CD4-positive, alpha-beta T cell treated with Interleukin-15 for 4 hours (primary cell): ENCODE measurements around the gene CAMKMT.
"Not testable (repeated sequence)": the region's sequence is repeated elsewhere in the genome, so short reads cannot be mapped to it uniquely, and the experiment has no call there.

Source experiments
- DNase-seq: peaks from one replicate; pipeline ENCODE4 v3.0.0-alpha.2; 2020; ENCODE audit warnings: low spot score

CAMKMT gene

DNA sequence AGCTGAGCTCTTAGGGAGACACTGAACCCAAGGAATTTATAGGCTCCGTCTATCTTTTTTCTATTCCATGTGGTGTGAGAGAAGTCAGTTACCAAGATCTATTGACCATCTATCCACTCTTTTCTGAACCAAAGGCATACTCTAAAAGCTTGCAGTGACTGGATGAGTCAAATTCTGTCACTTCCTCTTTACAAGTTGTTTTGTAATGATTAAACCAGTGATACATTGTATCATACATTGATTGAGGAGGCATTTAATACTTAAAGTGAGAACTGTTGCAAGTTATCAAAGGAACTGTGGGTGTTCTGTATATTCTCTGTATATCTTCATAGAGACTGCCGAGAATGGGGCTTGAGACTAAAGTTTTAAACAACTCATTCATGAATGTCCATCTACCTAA, 188.8 kb downstream of the CAMKMT start:
- no peak for DNase-seq

- no peak for DNase-seq
Measured at GRCh38 chr2:44551497-44551896, 189.8 kb downstream of the CAMKMT start.

DNA sequence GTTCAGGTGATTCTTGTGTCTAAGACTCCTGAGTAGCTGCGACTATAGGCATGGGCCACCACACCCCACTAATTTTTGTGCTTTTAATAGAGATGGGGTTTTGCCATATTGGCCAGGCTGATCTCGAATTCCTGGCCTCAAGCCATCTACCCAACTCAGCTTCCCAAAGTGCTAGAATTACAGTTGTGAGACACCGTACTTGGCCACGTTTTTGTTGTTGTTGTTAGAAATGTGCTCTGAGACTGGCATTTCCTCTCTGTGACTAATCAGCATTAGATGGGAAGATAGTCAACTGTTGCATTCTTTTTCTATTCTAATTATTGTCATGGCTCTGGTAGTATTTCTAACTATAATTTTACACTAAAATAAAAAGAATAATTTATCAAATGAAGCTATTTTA, 191.7 kb downstream of the CAMKMT start:
- no peak for DNase-seq

DNA sequence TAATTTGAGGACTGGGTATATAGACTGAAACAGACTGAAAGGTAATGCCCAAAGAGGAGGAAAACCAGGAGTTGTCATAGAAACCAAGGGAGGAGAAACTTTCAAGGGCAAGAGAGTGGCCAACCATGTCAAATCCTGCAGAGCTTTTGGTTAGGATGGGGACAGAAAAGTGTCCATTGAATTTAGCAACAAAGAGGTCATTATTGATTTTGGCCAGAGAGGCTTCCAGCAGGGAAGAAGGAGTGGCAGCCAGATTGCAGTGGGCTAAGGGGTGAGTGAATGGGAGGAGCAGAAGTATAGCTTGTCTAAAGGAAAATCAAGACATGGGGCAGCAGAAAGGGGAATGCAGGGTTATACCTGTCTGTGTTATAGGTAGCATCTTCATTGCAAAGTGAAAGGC, 194.0 kb downstream of the CAMKMT start:
- DNase-seq: no peak

- DNase-seq: no peak
Measured at GRCh38 chr2:44559108-44559507, 197.4 kb downstream of the CAMKMT start.

DNA sequence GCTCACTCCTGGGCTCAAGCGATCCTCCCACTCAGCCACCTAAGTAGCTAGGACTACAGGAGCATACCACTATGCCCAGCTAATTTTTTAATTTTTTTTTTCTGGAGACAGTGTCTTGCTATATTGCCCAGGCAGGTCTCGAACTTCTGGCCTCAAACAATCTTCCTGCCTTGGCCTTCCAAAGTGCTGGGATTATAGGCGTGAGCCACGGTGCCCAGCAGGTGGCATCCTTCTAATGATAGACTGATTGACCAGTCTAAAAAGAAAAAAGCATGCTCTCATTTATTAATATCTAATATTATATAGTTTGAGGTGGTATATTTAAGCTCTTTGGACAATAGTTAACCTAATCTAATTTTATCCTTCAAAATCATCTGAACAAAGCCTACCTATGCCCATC, 198.6 kb downstream of the CAMKMT start:
- no peak for DNase-seq

- no peak for DNase-seq
Measured at GRCh38 chr2:44560941-44561340, 199.2 kb downstream of the CAMKMT start.

DNA sequence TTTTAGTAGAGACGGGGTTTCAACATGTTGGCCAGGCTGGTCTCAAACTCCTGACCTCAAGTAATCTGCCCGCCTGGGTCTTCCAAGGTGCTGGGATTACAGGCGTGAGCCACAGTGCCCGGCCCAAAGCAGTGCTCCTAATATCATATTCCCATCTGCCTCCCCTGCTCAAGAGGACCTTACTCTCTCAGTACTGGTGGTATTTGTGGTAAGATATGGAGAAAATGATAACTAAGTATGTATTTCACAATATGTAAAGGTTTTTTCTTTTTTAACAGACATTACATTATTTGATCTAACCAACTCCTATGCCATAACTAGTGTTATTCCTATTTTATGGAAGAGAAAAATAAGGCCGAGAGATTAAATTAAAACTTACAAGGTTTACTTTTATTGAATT, 201.0 kb downstream of the CAMKMT start:
- no peak for DNase-seq

DNA sequence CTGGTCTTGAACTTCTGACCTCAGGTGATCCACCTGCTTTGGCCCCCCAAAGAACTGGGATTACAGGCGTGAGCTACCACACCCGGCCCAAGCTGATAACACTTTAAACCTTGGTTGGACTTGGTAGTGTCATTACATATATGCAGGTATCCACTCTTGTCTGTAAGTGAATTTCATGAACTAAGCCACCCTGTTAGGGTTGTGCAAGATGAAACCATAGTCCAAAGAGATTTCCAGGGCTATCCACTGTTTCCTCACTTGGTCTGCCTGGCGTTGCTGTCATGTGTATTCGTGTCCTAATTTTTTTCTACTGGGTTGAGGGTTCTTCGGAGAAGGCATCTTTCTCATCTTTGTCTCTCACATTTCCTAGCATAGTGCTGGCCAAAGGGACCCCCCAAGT, 203.0 kb downstream of the CAMKMT start:
- no peak for DNase-seq

- DNase-seq: no peak
Measured at GRCh38 chr2:44566059-44566458, 204.3 kb downstream of the CAMKMT start.

- no peak for DNase-seq
Measured at GRCh38 chr2:44569491-44569890, 207.7 kb downstream of the CAMKMT start.

- DNase-seq: no peak
Measured at GRCh38 chr2:44570271-44570670, 208.5 kb downstream of the CAMKMT start.

GRCh38 chr2:44570777-44571176, 209.0 kb downstream of the CAMKMT start:
- DNase-seq: no peak

DNA sequence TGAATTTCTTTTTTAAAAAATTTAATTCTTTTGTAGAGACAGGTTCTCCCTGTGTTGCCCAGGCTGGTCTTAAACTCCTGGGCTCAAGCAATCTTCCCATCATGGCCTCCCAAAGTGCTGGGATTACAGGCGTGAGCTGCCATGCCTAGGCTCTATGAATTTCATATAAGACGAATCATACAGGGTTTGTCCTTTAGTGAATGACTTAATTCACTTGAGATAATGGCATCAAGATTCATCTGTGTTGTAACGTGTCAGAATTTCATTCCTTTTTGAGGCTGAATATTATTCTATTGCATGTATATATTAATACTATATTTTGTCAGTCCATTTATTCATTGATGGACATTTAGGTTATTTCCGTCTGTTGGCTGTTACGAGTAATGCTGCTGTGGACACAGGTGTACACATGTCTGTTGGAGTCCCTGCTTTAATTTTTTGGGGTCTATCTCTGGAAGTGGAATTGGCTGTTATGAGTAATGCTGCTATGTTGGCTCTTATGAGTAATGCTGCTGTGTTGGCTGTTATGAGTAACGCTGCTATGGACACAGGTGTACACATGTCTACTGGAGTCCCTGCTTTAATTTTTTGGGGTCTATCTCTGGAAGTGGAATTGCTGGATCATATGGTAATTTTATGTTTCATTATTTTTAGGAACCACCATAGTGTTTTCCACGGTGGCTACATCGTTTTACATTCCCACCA, 210.6 kb downstream of the CAMKMT start:
- no peak for DNase-seq

GRCh38 chr2:44573996-44574395, 212.2 kb downstream of the CAMKMT start:
- DNase-seq: no peak

- DNase-seq: no peak
Measured at GRCh38 chr2:44578471-44579093, 216.8 kb downstream of the CAMKMT start.

DNA sequence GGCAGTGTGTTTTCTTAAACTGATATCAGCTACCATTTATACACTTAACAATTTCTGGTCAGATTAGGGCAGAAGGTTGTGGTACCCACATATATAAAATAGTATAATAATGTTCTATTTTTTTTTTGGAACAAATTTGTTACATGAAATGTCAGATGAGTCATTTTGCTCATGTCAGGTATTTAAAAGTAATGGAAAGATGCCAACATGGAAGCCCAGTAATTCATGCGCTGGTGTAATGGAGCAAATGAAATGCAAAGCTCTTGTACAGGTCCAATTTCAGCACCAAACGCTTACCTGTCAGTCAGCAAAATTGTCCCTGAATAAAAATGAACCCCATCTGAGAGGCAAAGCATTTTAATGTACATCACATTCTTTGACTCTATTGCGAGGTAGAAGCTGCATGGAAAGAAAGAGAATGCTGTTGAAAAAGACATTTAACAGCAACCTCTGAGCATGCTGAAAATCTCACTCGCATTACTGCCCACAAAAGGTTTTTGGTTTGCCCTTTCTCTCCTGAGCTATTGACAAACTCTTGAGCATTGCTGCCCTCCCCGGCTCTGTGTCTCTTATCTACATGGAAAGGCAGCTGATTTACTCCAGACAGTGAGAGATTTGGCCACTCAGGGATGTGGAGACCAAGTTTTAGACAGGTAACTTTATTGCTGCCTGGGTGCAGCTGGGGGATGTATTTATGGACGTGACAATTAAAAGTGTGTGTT, 217.5 kb downstream of the CAMKMT start:
- DNase-seq: no peak

DNA sequence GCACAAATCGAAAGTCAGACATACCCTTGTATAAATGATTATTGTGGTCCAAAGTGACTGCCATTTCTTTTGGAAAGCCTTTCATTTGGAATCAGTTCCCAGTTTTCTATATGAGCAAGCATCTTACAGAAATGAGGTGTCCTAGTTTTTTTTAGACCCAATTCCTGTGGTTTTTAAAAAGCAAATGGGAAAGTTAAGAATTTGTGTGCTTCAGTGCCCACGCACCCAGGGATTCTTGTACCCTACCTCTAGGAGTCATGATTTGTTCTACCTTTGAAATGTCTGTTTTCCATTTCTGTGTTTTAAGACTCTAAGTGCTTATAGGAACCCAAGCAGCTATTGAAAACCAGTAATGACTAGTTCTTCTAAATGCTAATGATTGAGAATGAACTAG, 218.1 kb downstream of the CAMKMT start:
- no peak for DNase-seq

DNA sequence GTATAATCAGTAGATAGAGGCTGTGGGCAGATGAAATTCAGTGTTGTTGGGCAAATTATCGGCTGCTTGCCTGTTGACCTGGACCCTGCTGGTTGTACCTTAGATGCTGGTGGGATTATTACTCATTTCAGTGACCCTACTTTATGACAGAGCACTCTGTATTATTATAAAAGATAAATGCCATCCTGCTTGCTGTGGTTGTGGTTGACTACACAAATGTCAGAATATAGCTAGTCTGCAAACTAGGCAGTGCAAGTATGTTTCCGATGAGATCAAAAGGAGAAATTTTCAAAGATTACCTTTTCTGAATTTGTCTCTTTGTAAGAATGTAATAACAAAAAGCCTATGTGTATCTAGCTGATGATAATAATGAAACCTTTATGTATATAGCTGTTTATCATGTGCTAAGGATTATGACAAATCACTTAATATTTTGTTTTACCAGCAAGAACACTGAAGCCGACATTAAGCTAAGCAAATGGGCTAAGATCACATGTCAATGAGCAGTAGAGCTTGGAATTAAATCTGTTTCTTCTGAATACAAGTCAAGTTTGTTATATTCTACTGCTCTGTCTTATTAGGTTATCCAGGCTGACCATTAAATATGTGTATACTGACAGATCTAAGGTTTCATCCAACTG, 219.2 kb downstream of the CAMKMT start:
- no peak for DNase-seq

- no peak for DNase-seq
Measured at GRCh38 chr2:44582363-44583008, 220.7 kb downstream of the CAMKMT start.

DNA sequence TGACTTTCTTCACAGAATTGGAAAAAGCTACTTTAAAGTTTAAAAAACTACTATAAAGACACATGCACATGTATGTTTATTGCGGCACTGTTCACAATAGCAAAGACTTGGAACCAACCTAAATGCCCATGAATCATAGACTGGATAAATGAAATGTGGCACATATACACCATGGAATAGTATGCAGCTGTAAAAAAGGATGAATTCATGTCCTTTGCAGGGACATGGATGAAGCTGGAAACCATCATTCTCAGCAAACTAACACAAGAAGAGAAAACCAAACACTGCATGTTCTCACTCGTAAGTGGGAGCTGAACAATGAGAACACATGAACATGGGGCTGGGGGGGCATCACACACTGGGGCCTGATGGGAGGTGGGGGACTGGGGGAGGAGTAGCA, 233.9 kb downstream of the CAMKMT start:
- DNase-seq: not testable (repeated sequence)

GRCh38 chr2:44596537-44597320, 235.0 kb downstream of the CAMKMT start:
- DNase-seq: no peak
